K562 (cell line): Measurements from ENCODE around the gene TCF4. TPM values are rescaled to one million over a fixed set of nuclear protein-coding genes. Genes with fewer than 3 reads are reported as not detected.

Source experiments
- ATAC-seq: fragments of 200-7000 bp; cut with Tn5 transposase; 3 replicates; pipeline ENCODE4 v1.9.1; 2020; ENCODE audit warnings: moderate library complexity
- BruUV-seq: library from RNA; stranded (reverse); fragments of 400-500 nt; replicated peaks from 2 replicates; lab custom pipeline; 2021; lab: Mats Ljungman, UMichigan
- CTCF ChIA-PET: fragments of 300-600 bp; formaldehyde crosslinking; extraction: SDS; loops from one replicate; lab custom pipeline; 2021; ENCODE audit warnings: low intra/inter-chr PET ratio; lab: Yijun Ruan, JAX
- POLR2A ChIA-PET: fragments of 300-600, 350-650 bp; sonication (Branson Sonifier 250); formaldehyde crosslinking; extraction: SDS; loops from one replicate; lab custom pipeline; 2021; ENCODE audit warnings: antibody characterized with exemption, inconsistent platforms; lab: Yijun Ruan, JAX
- DNase-seq, 4 experiments: peaks; one replicate each; pipeline versions ENCODE4 v3.0.0 to v3.0.0-alpha.2; 2011 to 2018; ENCODE audit warnings: low spot score in 3 of 4, mixed read lengths in 3 of 4; ENCODE audit errors: extremely low read depth in 1 of 4
- FAIRE-seq: peaks from 2 replicates; lab custom pipeline; 2011; peaks lifted over from hg19 to GRCh38; lab: Jason Lieb, UNC
- H2AFZ ChIP-seq: 2 replicates; pipeline ENCODE4 v1.6.0; 2011; ENCODE audit warnings: low read depth, low read length, control low read depth, inconsistent platforms
- H3K27ac ChIP-seq: fragments of 200-600 bp; 3 replicates; pipeline ENCODE4 v1.8.0; 2011; ENCODE audit warnings: low read depth, mild to moderate bottlenecking, control low read depth, inconsistent platforms, low read length, moderate library complexity, mixed read lengths; ENCODE audit errors: extremely low read depth
- H3K27me3 ChIP-seq, 2 experiments: fragments of 300-600 bp in 1 of 2; 2 replicates in 1 of 2; 3 replicates in 1 of 2; pipeline versions ENCODE4 v1.6.0 to v1.8.0; 2011; ENCODE audit warnings: inconsistent platforms in 2 of 2, low read length in 2 of 2, mild to moderate bottlenecking in 1 of 2, mixed read lengths in 1 of 2, moderate library complexity in 1 of 2; ENCODE audit not compliant: control insufficient read depth in 2 of 2, insufficient read depth in 2 of 2
- H3K36me3 ChIP-seq: fragments of 300-600 bp; 3 replicates; pipeline ENCODE4 v1.8.0; 2011; ENCODE audit warnings: mild to moderate bottlenecking, low read length, inconsistent platforms; ENCODE audit not compliant: control insufficient read depth, insufficient read depth
- H3K4me1 ChIP-seq, 2 experiments: fragments of 200-600 bp in 1 of 2; replicated peaks in 1 of 2; 2 replicates in 1 of 2; 3 replicates in 1 of 2; pipeline versions ENCODE4 v1.5.1 to v1.8.0; 2011; ENCODE audit warnings: inconsistent platforms in 2 of 2, low read length in 2 of 2, mild to moderate bottlenecking in 1 of 2, mixed read lengths in 1 of 2, moderate library complexity in 1 of 2; ENCODE audit not compliant: control insufficient read depth in 2 of 2, insufficient read depth in 2 of 2
- H3K4me2 ChIP-seq: 2 replicates; pipeline ENCODE4 v1.6.1; 2011; ENCODE audit warnings: low read length, control low read depth, inconsistent platforms, mixed read lengths; ENCODE audit not compliant: insufficient read depth
- H3K4me3 ChIP-seq: fragments of 200-600 bp; sonication (generic), shearing (Covaris generic); 2 replicates; pipeline ENCODE4 v1.5.1; 2016; ENCODE audit warnings: control low read depth, inconsistent platforms
- H3K79me2 ChIP-seq: fragments of 200-600 bp; 3 replicates; pipeline ENCODE4 v1.8.0; 2011; ENCODE audit warnings: low read length, inconsistent platforms; ENCODE audit not compliant: control insufficient read depth, insufficient read depth
- H3K9ac ChIP-seq, 2 experiments: 2 replicates each; pipeline versions ENCODE4 v1.6.0 to v1.6.1; 2011; ENCODE audit warnings: low read depth in 2 of 2, low read length in 2 of 2, control low read depth in 1 of 2, inconsistent platforms in 1 of 2, mild to moderate bottlenecking in 1 of 2, mixed read lengths in 1 of 2; ENCODE audit not compliant: insufficient read depth in 1 of 2
- H3K9me1 ChIP-seq: one replicate; pipeline ENCODE4 v1.6.0; 2011; ENCODE audit warnings: inconsistent platforms, mild to moderate bottlenecking, low read length, moderate library complexity; ENCODE audit not compliant: control insufficient read depth, insufficient read depth
- H3K9me3 ChIP-seq: replicated peaks from 2 replicates; pipeline ENCODE4 v1.5.1; 2011; ENCODE audit warnings: low read depth, low read length, inconsistent platforms; ENCODE audit not compliant: control insufficient read depth, insufficient read depth
- H4K20me1 ChIP-seq: replicated peaks from 2 replicates; pipeline ENCODE4 v1.6.1; 2011; ENCODE audit warnings: low read length, inconsistent platforms, mixed read lengths; ENCODE audit not compliant: control insufficient read depth, insufficient read depth
- BCLAF1 ChIP-seq, 2 experiments: fragments of 450-650 bp in 1 of 2; IDR thresholded peaks; 2 replicates each; pipeline ENCODE4 v1.6.1; 2011 to 2017; ENCODE audit warnings: low read depth in 2 of 2, antibody characterized with exemption in 1 of 2, borderline replicate concordance in 1 of 2, low read length in 1 of 2, mild to moderate bottlenecking in 1 of 2, mixed read lengths in 1 of 2; ENCODE audit not compliant: control insufficient read depth in 1 of 2
- GTF2E2 ChIP-seq: fragments of 200-800 bp; sonication (Bioruptor generic); IDR thresholded peaks from 2 replicates; pipeline ENCODE4 v1.6.1; 2016; ENCODE audit warnings: missing genetic modification characterization, missing compliant biosample characterization
- HNRNPLL ChIP-seq: fragments of 200-400 bp; formaldehyde crosslinking; IDR thresholded peaks from 2 replicates; pipeline ENCODE4 v1.6.1; 2017; ENCODE audit warnings: low read length, low read depth, mild to moderate bottlenecking; ENCODE audit not compliant: poor library complexity, severe bottlenecking
- KDM2B ChIP-seq: fragments of 250-450 bp; sonication (Bioruptor Pico); IDR thresholded peaks from 2 replicates; pipeline ENCODE4 v1.8.0; 2021; ENCODE audit warnings: mild to moderate bottlenecking, moderate library complexity
- POLR2G ChIP-seq: fragments of 200-400 bp; formaldehyde crosslinking; IDR thresholded peaks from 2 replicates; pipeline ENCODE4 v1.6.1; 2017; ENCODE audit warnings: low read depth, mild to moderate bottlenecking, antibody characterized with exemption, low read length, moderate library complexity
- PTRF ChIP-seq: fragments of 450-650 bp; IDR thresholded peaks from 2 replicates; pipeline ENCODE4 v1.6.1; 2016; ENCODE audit warnings: mild to moderate bottlenecking, missing genetic modification characterization, missing compliant biosample characterization
- RNF219 ChIP-seq: fragments of 250-450 bp; sonication (Bioruptor Pico); IDR thresholded peaks from 2 replicates; pipeline ENCODE4 v1.5.0; 2022; ENCODE audit warnings: mild to moderate bottlenecking
- TEAD4 ChIP-seq, 2 experiments: sonication (generic) in 1 of 2; formaldehyde crosslinking in 1 of 2; IDR thresholded peaks; 2 replicates each; pipeline versions ENCODE4 v1.6.1 to v1.8.0; 2012 to 2022; ENCODE audit warnings: borderline replicate concordance in 1 of 2, inconsistent platforms in 1 of 2, low read length in 1 of 2, mild to moderate bottlenecking in 1 of 2, missing genetic modification reagents in 1 of 2
- ZBTB5 ChIP-seq: fragments of 450-650 bp; IDR thresholded peaks from 2 replicates; pipeline ENCODE4 v1.6.1; 2017; ENCODE audit warnings: antibody characterized with exemption
- ZNF12 ChIP-seq: sonication (generic); formaldehyde crosslinking; IDR thresholded peaks from 2 replicates; pipeline ENCODE4 v1.4.0; 2020; ENCODE audit warnings: mild to moderate bottlenecking, missing genetic modification reagents
- ZNF384 ChIP-seq: IDR thresholded peaks from 2 replicates; pipeline ENCODE4 v1.6.1; 2012; ENCODE audit warnings: low read depth, low read length, improper control_type of control experiment
- ZNF780A ChIP-seq: fragments of 250-450 bp; sonication (Bioruptor Pico); IDR thresholded peaks from 2 replicates; pipeline ENCODE4 v1.5.0; 2021; ENCODE audit warnings: mild to moderate bottlenecking
- ZNF830 ChIP-seq: fragments of 250-450 bp; sonication (Bioruptor Pico); IDR thresholded peaks from 2 replicates; pipeline ENCODE4 v1.5.0; 2021; ENCODE audit warnings: mild to moderate bottlenecking
- ZZZ3 ChIP-seq: fragments of 450-650 bp; IDR thresholded peaks from 2 replicates; pipeline ENCODE4 v1.6.1; 2016; ENCODE audit warnings: antibody characterized with exemption, mild to moderate bottlenecking, moderate library complexity
- WGBS: fragments of 100-300 bp; shearing (Covaris generic); methylation state at CpG from one replicate; pipeline ENCODE4 v1.1.6; 2016; ENCODE audit warnings: low coverage, mixed read lengths; ENCODE audit not compliant: insufficient coverage; ENCODE audit errors: missing lambda C conversion rate; 5-methylcytosine and 5-hydroxymethylcytosine counted together
- in situ Hi-C: fragments of 300-500 bp; cut with MboI; formaldehyde crosslinking; loops from 4 replicates; pipeline ENCODE4 v1.15.0; 2018; ENCODE audit warnings: inconsistent platforms, mixed read lengths
- intact Hi-C: fragments of 100-400 bp; cut with micrococcal nuclease; formaldehyde crosslinking; loops from 2 replicates; pipeline ENCODE4 v1.14.2; 2022
- polyA plus RNA-seq, 8 experiments: library from polyadenylated mRNA; depleted of rRNA in 4 of 8; stranded (reverse) in 5 of 8; unstranded in 3 of 8; fragments of >200 nt; fragmentation: Nextera tagmentation in 2 of 8; fragmentation: Illumina TruSeq in 1 of 8; extraction: Ambion mirVana in 2 of 8; extraction: Trizol in 1 of 8; gene quantifications; 2 replicates each; pipeline versions ENCODE4 v1.2.1 to v1.2.3, GENCODE V29; 2011 to 2014; ENCODE audit warnings: inconsistent platforms in 1 of 8, missing spikeins in 1 of 8
- total RNA-seq, 7 experiments: library from RNA; depleted of rRNA in 6 of 7; stranded (reverse); fragments of >200 nt in 6 of 7; fragmentation: Illumina TruSeq in 2 of 7; extraction: Trizol in 2 of 7; gene quantifications; 2 replicates each; pipeline versions ENCODE4 v1.2.1 to v1.2.3, GENCODE V29; 2011 to 2021; ENCODE audit warnings: low replicate concordance in 1 of 7

The TCF4 gene
- total and polyA plus RNA-seq, 9 of the 15 experiments (the other 6 are each of a cell fraction or from before 2014, with no cell fraction given), result 4.8 to 24.7 (median 15.2) TPM

- TF ChIP-seq POLR2G (no peak), HNRNPLL (no peak)
- TF ChIP-seq, all 486 proteins: peak for 0
These were observed 401.4 kb downstream of the TCF4 start (continued) for GRCh38 chr18:55186588-55186987.

GRCh38 chr18:55185391-55185790 is 402.6 kb downstream of the TCF4 start:
- CTCF ChIA-PET, result no interaction called here
- Histone ChIP-seq H3K27ac (no peak overlapping the region), H3K27me3 (peaks cover 0 to 2% of the 10 kb centered on the region in 2 experiments; a peak in 1 of 5 replicates), H3K4me2 (no peak overlapping the region), H3K36me3 (no peaks in the 10 kb centered on the region), H3K79me2 (no peaks in the 10 kb centered on the region), H3K9ac (no peak overlapping the region), H3K9me3 (no peaks in the 10 kb centered on the region), H3K4me1 (no peaks in the 10 kb centered on the region), H3K4me3 (no peak overlapping the region), H2AFZ (no peak overlapping the region), H3K9me1 (no peaks in the 10 kb centered on the region), H4K20me1 (no peaks in the 10 kb centered on the region)
- POLR2A ChIA-PET, result interaction anchor here (0.6 kb wide), 2 partner anchors 160 to 1347 kb away, joined by 3 read pairs; no protein-coding TSS in a partner anchor
- DNase-seq, result no peak
- FAIRE-seq, result no peak
- intact Hi-C loops, result no loop called here
- in situ Hi-C loops, result no loop called here
- WGBS, result 0% methylated on average over 1 of the region's 1 CpG
- ATAC-seq, result no peak
- BruUV-seq, result no TSS peak
- no peak for TF ChIP-seq ZBTB5
- no peak for TF ChIP-seq PTRF (tag)
- TF ChIP-seq TEAD4 (IDR thresholded peaks at IDR 0.05; ENCODE audit: low read length), result no peak
- no peak for TF ChIP-seq TEAD4 (CRISPR knock-in tag; IDR thresholded peaks at IDR 0.05; ENCODE audit: borderline replicate concordance)
- no peak for TF ChIP-seq ZNF830 (CRISPR knock-in tag)
- TF ChIP-seq ZNF780A (CRISPR knock-in tag), result no peak
- no peak for TF ChIP-seq ZZZ3
- no peak for TF ChIP-seq RNF219 (CRISPR knock-in tag)
- TF ChIP-seq ZNF384, result no peak
- TF ChIP-seq GTF2E2, result no peak
- no peak for TF ChIP-seq KDM2B (CRISPR knock-in tag)
- no peak for TF ChIP-seq BCLAF1 (IDR thresholded peaks at IDR 0.05; ENCODE audit: borderline replicate concordance in 1 of 2, control insufficient read depth in 1 of 2, low read depth in 2 of 2, low read length in 1 of 2)
- TF ChIP-seq ZNF12 (CRISPR knock-in tag), result no peak
